BE2C (cell line): ENCODE measurements around the gene LAMC1.
"Not testable (repeated sequence)": the region's sequence is repeated elsewhere in the genome, so short reads cannot be mapped to it uniquely, and the experiment has no call there.

Source experiments
- DNase-seq: peaks from one replicate; pipeline ENCODE4 v3.0.0-alpha.2; 2020
- H3K27me3 ChIP-seq: fragments of 250-450 bp; sonication (Bioruptor Pico); 2 replicates; pipeline ENCODE4 v1.5.1; 2020; ENCODE audit warnings: mild to moderate bottlenecking
- H3K36me3 ChIP-seq: fragments of 250-450 bp; sonication (Bioruptor Pico); 2 replicates; pipeline ENCODE4 v1.5.1; 2020; ENCODE audit warnings: mild to moderate bottlenecking
- H3K4me1 ChIP-seq: fragments of 250-450 bp; sonication (Bioruptor Pico); 2 replicates; pipeline ENCODE4 v1.5.1; 2020
- H3K4me3 ChIP-seq: 2 replicates; pipeline ENCODE4 v1.5.1; 2011; ENCODE audit warnings: low read depth, low read length
- H3K9me3 ChIP-seq: fragments of 250-450 bp; sonication (Bioruptor Pico); 2 replicates; pipeline ENCODE4 v1.5.1; 2020
- CTCF ChIP-seq: IDR thresholded peaks from 2 replicates; pipeline ENCODE4 v1.5.1; 2012; ENCODE audit warnings: mild to moderate bottlenecking, low read depth, low read length

The LAMC1 gene

GRCh38 chr1:183144752-183145151 lies 121.5 kb downstream of the LAMC1 start:
- Histone ChIP-seq H3K4me1 (no peaks in the 10 kb centered on the region), H3K4me3 (no peak overlapping the region), H3K9me3 (no peaks in the 10 kb centered on the region), H3K36me3 (peaks cover 16% of the 10 kb centered on the region), H3K27me3 (no peaks in the 10 kb centered on the region)
- TF ChIP-seq CTCF = no peak
- DNase-seq = no peak

- H3K27me3 ChIP-seq = no peaks in the 10 kb centered on the region
- H3K4me3 ChIP-seq = no peak overlapping the region
- no peaks in the 10 kb centered on the region for H3K9me3 ChIP-seq
- TF ChIP-seq CTCF = no peak
- H3K36me3 ChIP-seq = peaks cover 7% of the 10 kb centered on the region
- no peak for DNase-seq
- H3K4me1 ChIP-seq = no peaks in the 10 kb centered on the region
Measured at GRCh38 chr1:183147735-183148134, 124.5 kb downstream of the LAMC1 start.

- TF ChIP-seq CTCF = no peak
- Histone ChIP-seq H3K9me3 (no peaks in the 10 kb centered on the region), H3K4me3 (no peak overlapping the region), H3K4me1 (no peaks in the 10 kb centered on the region), H3K27me3 (no peaks in the 10 kb centered on the region), H3K36me3 (peaks cover 3% of the 10 kb centered on the region; the same call in 1 of the 2 replicates)
- no peak for DNase-seq
Measured at GRCh38 chr1:183148599-183148998, 125.4 kb downstream of the LAMC1 start.

- H3K4me1 ChIP-seq = no peaks in the 10 kb centered on the region
- 0 out of 2 replicates have a peak, but pooled peaks cover 3% of the 10 kb centered on the region for H3K36me3 ChIP-seq
- H3K4me3 ChIP-seq = no peak overlapping the region
- DNase-seq = no peak
- no peaks in the 10 kb centered on the region for H3K9me3 ChIP-seq
- no peaks in the 10 kb centered on the region for H3K27me3 ChIP-seq
- no peak for TF ChIP-seq CTCF
Measured at GRCh38 chr1:183149273-183149672, 126.1 kb downstream of the LAMC1 start.

GRCh38 chr1:183150032-183150431 lies 126.8 kb downstream of the LAMC1 start:
- H3K27me3 ChIP-seq, H3K36me3 ChIP-seq, H3K4me3 ChIP-seq, H3K4me1 ChIP-seq, DNase-seq, H3K9me3 ChIP-seq: not testable (repeated sequence)

- no peaks in the 10 kb centered on the region for H3K4me1 ChIP-seq
- H3K4me3 ChIP-seq = no peak overlapping the region
- H3K36me3 ChIP-seq = no peaks in the 10 kb centered on the region
- H3K9me3 ChIP-seq = no peaks in the 10 kb centered on the region
- no peak for DNase-seq
- no peak for TF ChIP-seq CTCF
- no peaks in the 10 kb centered on the region for H3K27me3 ChIP-seq
Measured at GRCh38 chr1:183150445-183150844, 127.2 kb downstream of the LAMC1 start.

GRCh38 chr1:183152180-183152579 lies 129.0 kb downstream of the LAMC1 start:
- H3K4me1 ChIP-seq = no peaks in the 10 kb centered on the region
- no peaks in the 10 kb centered on the region for H3K27me3 ChIP-seq
- no peak for DNase-seq
- no peaks in the 10 kb centered on the region for H3K9me3 ChIP-seq
- H3K36me3 ChIP-seq = no peaks in the 10 kb centered on the region
- H3K4me3 ChIP-seq = no peak overlapping the region
- no peak for TF ChIP-seq CTCF
